A549 (cell line): ENCODE data around the gene TNFAIP2. TPM values are rescaled to one million over a fixed set of nuclear protein-coding genes. Genes with fewer than 3 reads are reported as not detected.

Experiments used
- ATAC-seq, 2 experiments: fragments of 200-7000 bp in 1 of 2; fragments of >200 bp in 1 of 2; cut with Nextera tagmentation in 1 of 2; cut with Tn5 transposase in 1 of 2; 3 replicates each; pipeline versions ENCODE4 v1.8.0 to v1.9.1; 2018 to 2020; ENCODE audit warnings: mild to moderate bottlenecking in 1 of 2, moderate library complexity in 1 of 2
- CTCF ChIA-PET: fragments of 300-600 bp; sonication (Branson Sonifier 250); formaldehyde crosslinking; extraction: SDS; loops from one replicate; lab custom pipeline; 2021; ENCODE audit warnings: antibody characterized with exemption, inconsistent platforms; lab: Yijun Ruan, JAX
- POLR2A ChIA-PET: fragments of 350-600 bp; formaldehyde crosslinking; extraction: SDS; loops from one replicate; lab custom pipeline; 2021; ENCODE audit warnings: antibody characterized with exemption, inconsistent platforms; lab: Yijun Ruan, JAX
- DNase-seq, 2 experiments: peaks; one replicate each; pipeline versions ENCODE4 v3.0.0 to v3.0.0-alpha.2; 2011 to 2016; ENCODE audit warnings: low read depth in 1 of 2, low spot score in 1 of 2
- FAIRE-seq: peaks from 2 replicates; lab custom pipeline; 2011; peaks lifted over from hg19 to GRCh38; lab: Jason Lieb, UNC
- H3K27ac ChIP-seq, 2 experiments: fragments of >200 bp; sonication (Bioruptor Twin); formaldehyde crosslinking; 3 replicates each; pipeline ENCODE4 v1.5.1; 2016 to 2017
- H3K4me1 ChIP-seq: fragments of >200 bp; sonication (Bioruptor Twin); formaldehyde crosslinking; 3 replicates; pipeline ENCODE4 v1.6.1; 2016
- H3K4me2 ChIP-seq: fragments of >200 bp; sonication (Bioruptor Twin); formaldehyde crosslinking; 3 replicates; pipeline ENCODE4 v1.6.1; 2016
- H3K4me3 ChIP-seq: fragments of >200 bp; sonication (Bioruptor Twin); formaldehyde crosslinking; 3 replicates; pipeline ENCODE4 v1.5.1; 2016
- H3K9me3 ChIP-seq: fragments of >200 bp; sonication (Bioruptor Twin); formaldehyde crosslinking; 3 replicates; pipeline ENCODE4 v1.6.1; 2016
- BCL3 ChIP-seq: fragments of >200 bp; sonication (Bioruptor Twin); formaldehyde crosslinking; IDR thresholded peaks from 3 replicates; pipeline ENCODE4 v1.6.1; 2016
- BHLHE40 ChIP-seq: IDR thresholded peaks from 2 replicates; pipeline ENCODE4 v1.6.1; 2012; ENCODE audit warnings: low read depth, low read length, inconsistent platforms
- CEBPB ChIP-seq, 2 experiments: fragments of >200 bp in 1 of 2; sonication (Bioruptor Twin) in 1 of 2; formaldehyde crosslinking in 1 of 2; IDR thresholded peaks; 2 replicates each; pipeline ENCODE4 v1.6.1; 2012 to 2016
- CHD4 ChIP-seq: fragments of 200-600 bp; sonication (generic); IDR thresholded peaks from 2 replicates; pipeline ENCODE4 v1.6.1; 2016; ENCODE audit warnings: antibody characterized with exemption, mild to moderate bottlenecking, borderline replicate concordance
- CTCF ChIP-seq: fragments of >200 bp; sonication (Bioruptor Twin); formaldehyde crosslinking; IDR thresholded peaks from 3 replicates; pipeline ENCODE4 v1.5.1; 2016
- EHF ChIP-seq: fragments of 250-450 bp; sonication (Bioruptor Pico); IDR thresholded peaks from 2 replicates; pipeline ENCODE4 v1.5.0; 2020; ENCODE audit warnings: mild to moderate bottlenecking
- FOSB ChIP-seq: fragments of 250-450 bp; sonication (Bioruptor Pico); IDR thresholded peaks from 2 replicates; pipeline ENCODE4 v1.5.0; 2020; ENCODE audit warnings: mild to moderate bottlenecking, moderate library complexity
- FOSL2 ChIP-seq, 2 experiments: fragments of 450-650 bp in 1 of 2; fragments of >200 bp in 1 of 2; sonication (Bioruptor Twin) in 1 of 2; formaldehyde crosslinking; IDR thresholded peaks; 2 replicates each; pipeline versions ENCODE4 v1.5.0 to v1.6.1; 2016 to 2020; ENCODE audit warnings: mild to moderate bottlenecking in 1 of 2, moderate library complexity in 1 of 2
- HES2 ChIP-seq: fragments of >200 bp; sonication (Bioruptor Twin); formaldehyde crosslinking; IDR thresholded peaks from 2 replicates; pipeline ENCODE4 v1.6.1; 2016
- HOXB13 ChIP-seq: fragments of 250-450 bp; sonication (Bioruptor Pico); IDR thresholded peaks from 2 replicates; pipeline ENCODE4 v1.5.0; 2020; ENCODE audit warnings: low read depth, mild to moderate bottlenecking, moderate library complexity
- KDM1A ChIP-seq: fragments of 200-600 bp; sonication (generic); IDR thresholded peaks from 2 replicates; pipeline ENCODE4 v1.6.1; 2016; ENCODE audit warnings: low read depth, mild to moderate bottlenecking
- KDM5A ChIP-seq: fragments of 200-600 bp; sonication (generic); IDR thresholded peaks from 2 replicates; pipeline ENCODE4 v1.6.1; 2016; ENCODE audit warnings: antibody characterized with exemption, mild to moderate bottlenecking
- MAX ChIP-seq: IDR thresholded peaks from 2 replicates; pipeline ENCODE4 v1.6.1; 2012
- MAZ ChIP-seq: fragments of 150-350 bp; IDR thresholded peaks from 2 replicates; pipeline ENCODE4 v1.6.1; 2014; ENCODE audit warnings: antibody characterized with exemption, low read depth, low read length, borderline replicate concordance
- NR3C1 ChIP-seq: fragments of >200 bp; sonication (Bioruptor Twin); formaldehyde crosslinking; IDR thresholded peaks from 3 replicates; pipeline ENCODE4 v1.6.1; 2017
- RAD21 ChIP-seq, 2 experiments: fragments of >200 bp in 1 of 2; sonication (Bioruptor Twin) in 1 of 2; formaldehyde crosslinking in 1 of 2; IDR thresholded peaks in 1 of 2; conservative IDR thresholded peaks in 1 of 2; 2 replicates in 1 of 2; 3 replicates in 1 of 2; pipeline ENCODE4 v1.6.1; 2012 to 2018; ENCODE audit warnings: inconsistent platforms in 1 of 2
- RNF2 ChIP-seq: fragments of 200-600 bp; sonication (generic); IDR thresholded peaks from 2 replicates; pipeline ENCODE4 v1.6.1; 2016; ENCODE audit warnings: low read depth, mild to moderate bottlenecking, antibody characterized with exemption, moderate library complexity, borderline replicate concordance
- SMC3 ChIP-seq: fragments of >200 bp; sonication (Bioruptor Twin); formaldehyde crosslinking; IDR thresholded peaks from 3 replicates; pipeline ENCODE4 v1.6.1; 2018; ENCODE audit warnings: inconsistent platforms
- TP53 ChIP-seq: fragments of 250-450 bp; sonication (Bioruptor Pico); IDR thresholded peaks from 2 replicates; pipeline ENCODE4 v1.5.0; 2021; ENCODE audit warnings: mild to moderate bottlenecking, moderate library complexity
- USF2 ChIP-seq: fragments of 450-650 bp; IDR thresholded peaks from 2 replicates; pipeline ENCODE4 v1.6.1; 2014; ENCODE audit warnings: antibody characterized with exemption
- ZC3H11A ChIP-seq: fragments of 450-650 bp; IDR thresholded peaks from 2 replicates; pipeline ENCODE4 v1.6.1; 2014; ENCODE audit warnings: antibody characterized with exemption, mild to moderate bottlenecking
- WGBS: methylation state at CpG from one replicate; pipeline ENCODE4 v1.1.6; 2017; ENCODE audit errors: missing lambda C conversion rate; 5-methylcytosine and 5-hydroxymethylcytosine counted together
- polyA plus RNA-seq, 4 experiments: library from polyadenylated mRNA; depleted of rRNA in 3 of 4; stranded (reverse); fragments of >200 nt; fragmentation: RNase III in 1 of 4; extraction: RNeasy Plus Mini Kit Qiagen cat#74134 plus additional on column Dnase treatment in 1 of 4; gene quantifications; 2 replicates in 3 of 4; 3 replicates in 1 of 4; pipeline ENCODE4 v1.2.3, GENCODE V29; 2011 to 2017

Gene TNFAIP2
- polyA plus RNA-seq, 2 of the 4 experiments (the other 2 are of a cell fraction), result 222 to 254 TPM

GRCh38 chr14:103104654-103105452, 18.4 kb upstream of the TNFAIP2 start:
- DNase-seq (peak in 1 of 2 experiments; percentile 81), FAIRE-seq (no peak), ATAC-seq (peak; percentile 37 to 71)
- H3K4me2 ChIP-seq, result peak overlapping the region; percentile 78
- H3K4me1 ChIP-seq, result peaks cover 74% of the 10 kb centered on the region
- peak overlapping the region; percentile 42 for H3K4me3 ChIP-seq
- peak overlapping the region; percentile 94 for H3K27ac ChIP-seq
- POLR2A ChIA-PET, result interaction anchor here (1.1 to 2.3 kb wide), 9 partner anchors 16 to 230 kb away, joined by 3 to 10 read pairs (median 5); partner anchors contain the start of genes EIF5 and TNFAIP2
- CTCF ChIA-PET, result interaction anchor here (0.5 to 14.0 kb wide), 75 partner anchors 8 to 748 kb away, joined by 3 to 544 read pairs (median 6); partner anchors contain the start of genes EXOC3L4, LBHD2, TNFAIP2 and TRMT61A
- 21% methylated on average over 49 of the region's 59 CpGs for WGBS
- no peaks in the 10 kb centered on the region for H3K9me3 ChIP-seq
- TF ChIP-seq RAD21 (conservative IDR thresholded peaks at IDR 0.05 in 1 of 2, IDR thresholded peaks at IDR 0.05 in 1 of 2), result peak; percentile 92 to 98
- TF ChIP-seq FOSB (CRISPR knock-in tag), result no peak
- TF ChIP-seq USF2, result no peak
- TF ChIP-seq KDM1A, result no peak
- TF ChIP-seq CTCF, result peak; percentile 94
- peak; percentile 97 for TF ChIP-seq SMC3
- peak; percentile 87 for TF ChIP-seq MAX
- no peak for TF ChIP-seq NR3C1
- TF ChIP-seq RNF2, result 0 out of 2 replicates have a peak, but pooled peaks have one; percentile 41
- TF ChIP-seq BCL3, result no peak
- TF ChIP-seq HES2, result no peak
- no peak for TF ChIP-seq HOXB13 (CRISPR knock-in tag)
- peak; percentile 85; the same call in 1 of the 2 replicates for TF ChIP-seq MAZ
- TF ChIP-seq BHLHE40, result no peak
- TF ChIP-seq CHD4, result no peak
- TF ChIP-seq EHF, result no peak
- peak; percentile 28; the same call in 1 of the 2 replicates for TF ChIP-seq TP53 (CRISPR knock-in tag)
- TF ChIP-seq ZC3H11A, result no peak
- no peak for TF ChIP-seq CEBPB (IDR thresholded peaks at IDR 0.05)
- no peak for TF ChIP-seq FOSL2 (IDR thresholded peaks at IDR 0.05)
- no peak for TF ChIP-seq FOSL2 (CRISPR knock-in tag; IDR thresholded peaks at IDR 0.05)
- no peak for TF ChIP-seq KDM5A
